Thoracic aorta (tissue), 2 donors: Measurements from ENCODE around the gene TNIK. TPM values are rescaled to one million over a fixed set of nuclear protein-coding genes. Genes with fewer than 3 reads are reported as not detected.

Experiments
- ATAC-seq: fragments of 150-250 bp; one replicate; pipeline ENCODE4 v1.8.0; 2017; ENCODE audit warnings: low read depth; ENCODE audit not compliant: insufficient number of reproducible peaks, low FRiP score
- DNase-seq: peaks from one replicate; pipeline ENCODE4 v3.0.0-alpha.2; 2020; ENCODE audit warnings: low spot score
- H3K27ac ChIP-seq, 2 donors: fragments of 200-600 bp; sonication (generic); 1 replicate in 1 of 2; 2 replicates in 1 of 2; pipeline ENCODE4 v1.5.1; 2016; ENCODE audit warnings: mild to moderate bottlenecking in 2 of 2, moderate library complexity in 2 of 2
- H3K27me3 ChIP-seq: fragments of 200-600 bp; sonication (generic); replicated peaks from 2 replicates; pipeline ENCODE4 v1.6.0; 2016; ENCODE audit warnings: mild to moderate bottlenecking; ENCODE audit not compliant: insufficient read depth
- H3K36me3 ChIP-seq: fragments of 200-600 bp; sonication (generic); one replicate; pipeline ENCODE4 v1.5.1; 2016
- H3K4me1 ChIP-seq, 2 donors: fragments of 200-600 bp; sonication (generic); 1 replicate in 1 of 2; 2 replicates in 1 of 2; pipeline versions ENCODE4 v1.5.1 to v1.6.0; 2016; ENCODE audit warnings: low read depth in 2 of 2, mild to moderate bottlenecking in 1 of 2; ENCODE audit not compliant: control insufficient read depth in 1 of 2
- H3K4me3 ChIP-seq: fragments of 200-600 bp; sonication (generic); 2 replicates; pipeline ENCODE4 v1.5.1; 2016; ENCODE audit warnings: mild to moderate bottlenecking
- H3K9me3 ChIP-seq: fragments of 200-600 bp; sonication (generic); 2 replicates; pipeline ENCODE4 v1.5.1; 2016
- total RNA-seq, 2 donors: library from RNA; depleted of rRNA; stranded (reverse); fragments of >200 nt; gene quantifications; one replicate each; pipeline versions ENCODE4 v1.1.0 to v1.2.3, GENCODE V29; 2016
- TF ChIP-seq, protein P1 (sequence below): fragments of 200-600 bp; sonication (generic); IDR thresholded peaks from one replicate; pipeline ENCODE4 v1.5.1; 2019; ENCODE audit warnings: antibody characterized with exemption

Gene TNIK
- total RNA-seq, 2 donors from 2014 or later = 18.3 to 21.7 TPM

DNA sequence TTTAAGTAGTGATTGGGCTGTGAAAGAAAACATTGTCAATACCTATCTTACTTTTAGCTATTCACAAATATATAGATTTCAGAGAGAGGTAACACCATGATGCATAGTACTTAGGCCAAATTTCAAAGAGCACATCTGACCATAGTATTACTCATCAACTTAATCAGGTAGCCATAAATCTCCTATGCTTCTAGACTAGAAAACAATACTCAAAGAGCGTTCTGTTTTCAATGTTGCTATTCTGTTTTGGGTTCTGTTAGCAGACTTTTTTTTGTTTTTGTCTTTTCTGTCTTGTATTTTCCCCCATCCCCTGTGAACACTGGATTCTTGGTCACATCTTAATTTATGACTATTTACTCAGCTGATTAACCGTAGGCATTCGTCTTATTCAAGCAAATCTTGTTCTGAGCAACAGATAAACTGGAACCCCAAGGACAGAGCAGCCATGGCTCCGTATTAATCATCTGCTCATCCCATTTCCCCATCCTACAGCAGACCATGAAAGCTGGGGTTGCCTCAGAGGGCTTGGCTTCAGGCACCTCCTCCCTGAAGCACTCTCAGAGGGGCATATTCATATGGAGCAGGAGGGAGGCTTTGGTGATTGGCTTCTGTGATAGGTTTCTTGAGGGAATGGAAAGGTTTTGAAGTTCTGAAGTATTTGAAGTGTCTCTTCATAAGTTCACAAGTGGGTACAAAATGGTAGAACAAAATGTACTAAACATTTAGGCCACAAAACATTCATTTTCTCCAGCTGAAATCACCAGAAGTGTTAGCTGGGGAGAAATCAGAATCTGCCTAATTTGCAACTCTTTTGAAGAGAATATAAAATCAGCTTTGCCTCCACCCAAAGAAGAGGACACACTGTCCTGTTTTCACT is 105.3 kb downstream of the TNIK start:
- no peak for DNase-seq
- no peak overlapping the region for H3K4me3 ChIP-seq
- TF ChIP-seq, protein P1, sequence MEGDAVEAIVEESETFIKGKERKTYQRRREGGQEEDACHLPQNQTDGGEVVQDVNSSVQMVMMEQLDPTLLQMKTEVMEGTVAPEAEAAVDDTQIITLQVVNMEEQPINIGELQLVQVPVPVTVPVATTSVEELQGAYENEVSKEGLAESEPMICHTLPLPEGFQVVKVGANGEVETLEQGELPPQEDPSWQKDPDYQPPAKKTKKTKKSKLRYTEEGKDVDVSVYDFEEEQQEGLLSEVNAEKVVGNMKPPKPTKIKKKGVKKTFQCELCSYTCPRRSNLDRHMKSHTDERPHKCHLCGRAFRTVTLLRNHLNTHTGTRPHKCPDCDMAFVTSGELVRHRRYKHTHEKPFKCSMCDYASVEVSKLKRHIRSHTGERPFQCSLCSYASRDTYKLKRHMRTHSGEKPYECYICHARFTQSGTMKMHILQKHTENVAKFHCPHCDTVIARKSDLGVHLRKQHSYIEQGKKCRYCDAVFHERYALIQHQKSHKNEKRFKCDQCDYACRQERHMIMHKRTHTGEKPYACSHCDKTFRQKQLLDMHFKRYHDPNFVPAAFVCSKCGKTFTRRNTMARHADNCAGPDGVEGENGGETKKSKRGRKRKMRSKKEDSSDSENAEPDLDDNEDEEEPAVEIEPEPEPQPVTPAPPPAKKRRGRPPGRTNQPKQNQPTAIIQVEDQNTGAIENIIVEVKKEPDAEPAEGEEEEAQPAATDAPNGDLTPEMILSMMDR = no peak
- no peak for ATAC-seq
- H3K4me1 ChIP-seq = peaks cover 0 to 12% of the 10 kb centered on the region in 2 donors
- no peaks in the 10 kb centered on the region for H3K36me3 ChIP-seq
- H3K27me3 ChIP-seq = no peaks in the 10 kb centered on the region
- no peaks in the 10 kb centered on the region for H3K9me3 ChIP-seq
- H3K27ac ChIP-seq = no peak overlapping the region

DNA sequence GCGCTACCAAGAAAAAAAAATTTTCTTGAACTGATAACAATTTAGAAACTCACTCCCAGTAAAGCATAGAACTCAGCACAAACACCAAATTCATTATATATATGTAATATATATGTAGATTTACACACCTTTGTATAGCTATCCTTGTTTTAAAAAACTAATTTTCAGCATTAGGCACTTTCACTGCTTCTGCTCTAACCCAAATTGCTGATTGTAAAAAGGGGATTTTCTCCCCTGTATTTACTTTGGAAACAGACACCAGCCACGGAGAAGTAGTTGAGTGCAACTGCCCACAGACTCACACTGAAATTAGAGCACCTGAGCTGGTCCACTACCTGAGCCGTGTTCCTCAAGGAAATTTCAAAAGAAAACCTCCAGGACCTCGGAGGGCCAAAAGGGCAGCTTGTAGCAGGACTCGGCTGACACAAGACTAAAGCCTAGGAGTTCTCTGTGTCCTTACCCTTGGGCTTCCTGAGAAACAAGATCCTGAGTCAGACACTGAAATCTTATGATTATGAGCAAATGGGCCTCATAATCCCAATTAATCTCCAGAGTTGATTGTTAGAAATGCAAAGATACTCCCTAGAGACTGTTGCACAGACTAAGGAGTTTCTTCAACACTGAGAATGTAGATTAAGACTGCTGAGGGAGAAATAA is 106.0 kb downstream of the TNIK start:
- Histone ChIP-seq H3K9me3 (no peaks in the 10 kb centered on the region), H3K27ac (no peak overlapping the region), H3K4me3 (no peak overlapping the region), H3K36me3 (no peaks in the 10 kb centered on the region), H3K27me3 (no peaks in the 10 kb centered on the region), H3K4me1 (peaks cover 0 to 15% of the 10 kb centered on the region in 2 donors)
- no peak for DNase-seq
- no peak for ATAC-seq
- TF ChIP-seq, protein P1 = no peak

DNA sequence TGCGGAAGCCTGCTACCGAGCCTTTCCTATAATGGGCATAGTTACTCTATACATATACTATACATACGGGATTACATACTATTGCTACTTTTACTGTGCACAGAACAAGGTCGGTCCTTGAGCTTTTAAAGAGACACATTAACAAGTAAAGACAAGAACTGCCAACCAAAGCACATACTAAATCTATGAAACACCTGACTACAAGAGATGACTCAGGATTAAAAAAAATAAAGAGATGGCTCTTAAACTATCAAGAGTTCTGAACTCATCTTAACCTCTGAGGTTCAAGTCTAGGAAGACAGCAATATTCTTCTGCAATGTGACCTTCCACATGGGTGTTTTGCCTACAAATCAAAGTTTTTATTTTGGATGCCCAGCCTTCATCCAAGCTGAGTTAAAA is 106.8 kb downstream of the TNIK start:
- no peak for DNase-seq
- Histone ChIP-seq H3K4me3 (no peak overlapping the region), H3K36me3 (no peaks in the 10 kb centered on the region), H3K4me1 (peaks cover 0 to 21% of the 10 kb centered on the region in 2 donors), H3K27ac (no peak overlapping the region), H3K9me3 (no peaks in the 10 kb centered on the region), H3K27me3 (no peaks in the 10 kb centered on the region)
- ATAC-seq = no peak
- TF ChIP-seq, protein P1 = no peak

DNA sequence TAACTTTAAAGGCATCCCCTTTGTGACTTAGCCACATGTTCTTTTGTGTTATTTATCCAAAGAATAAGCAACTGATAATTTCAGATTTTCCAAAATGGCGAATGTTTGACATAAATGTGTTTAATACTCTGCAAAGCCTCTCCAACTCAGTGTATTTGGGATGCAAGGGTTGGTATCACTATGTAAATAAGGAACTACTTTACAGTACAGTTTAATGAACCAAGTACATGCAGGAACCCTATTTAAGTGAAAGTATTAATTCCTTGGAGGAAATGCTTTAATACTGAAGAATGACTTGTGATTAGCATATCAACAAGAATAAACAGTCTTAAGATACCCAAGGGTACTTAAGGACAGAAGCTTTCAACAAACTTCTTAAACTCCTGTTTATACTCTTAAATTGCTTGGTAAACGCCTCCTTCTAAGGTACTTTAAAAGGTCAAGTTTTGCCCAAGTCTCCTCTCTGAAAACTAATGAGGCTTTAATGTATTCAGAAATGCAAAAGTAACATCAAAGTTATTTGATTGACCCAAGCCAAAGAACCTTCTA is 107.7 kb downstream of the TNIK start:
- DNase-seq (no peak), ATAC-seq (no peak)
- Histone ChIP-seq H3K27ac (no peak overlapping the region), H3K4me3 (no peak overlapping the region), H3K4me1 (peaks cover 7 to 30% of the 10 kb centered on the region in 2 donors), H3K36me3 (no peaks in the 10 kb centered on the region), H3K9me3 (no peaks in the 10 kb centered on the region), H3K27me3 (no peaks in the 10 kb centered on the region)
- TF ChIP-seq, protein P1 = no peak

DNA sequence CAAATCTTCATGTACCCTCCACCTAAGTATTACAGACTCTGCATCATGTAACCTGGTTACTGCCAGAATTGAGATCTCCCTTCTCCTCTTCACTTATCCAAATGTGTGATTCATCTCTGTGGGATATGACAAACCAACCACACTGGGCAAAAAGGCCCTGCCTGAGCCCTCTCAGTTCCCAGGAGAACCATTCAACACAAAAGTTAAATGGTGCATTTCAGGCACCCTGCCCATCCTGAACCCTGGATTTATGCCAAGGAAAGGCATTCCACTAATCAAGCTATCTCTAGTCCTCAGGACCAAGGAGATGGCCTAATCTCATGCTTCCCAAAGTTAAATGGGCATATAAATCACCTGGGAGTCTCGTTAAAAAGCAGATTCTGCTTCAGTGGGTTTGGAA is 108.5 kb downstream of the TNIK start:
- H3K4me1 ChIP-seq = peaks cover 8 to 38% of the 10 kb centered on the region in 2 donors
- DNase-seq = no peak
- ATAC-seq = no peak
- H3K9me3 ChIP-seq = no peaks in the 10 kb centered on the region
- no peaks in the 10 kb centered on the region for H3K36me3 ChIP-seq
- TF ChIP-seq, protein P1 = no peak
- no peak overlapping the region for H3K4me3 ChIP-seq
- H3K27me3 ChIP-seq = no peaks in the 10 kb centered on the region
- H3K27ac ChIP-seq = no peak overlapping the region
